Left ventricle myocardium inferior (tissue), 1 donor: ENCODE data around the gene STYXL1. TPM values are rescaled to one million over a fixed set of nuclear protein-coding genes. Genes with fewer than 3 reads are reported as not detected.

Experiments used
- DNase-seq: peaks from one replicate; pipeline ENCODE4 v3.0.0-alpha.2; 2020
- H3K27ac ChIP-seq: fragments of 200-600 bp; replicated peaks from 2 replicates; pipeline ENCODE4 v1.8.0; 2021
- H3K27me3 ChIP-seq: fragments of 200-600 bp; 2 replicates; pipeline ENCODE4 v1.8.0; 2021; ENCODE audit warnings: low read depth
- H3K36me3 ChIP-seq: fragments of 200-600 bp; 2 replicates; pipeline ENCODE4 v1.8.0; 2021
- H3K4me1 ChIP-seq: fragments of 200-600 bp; 2 replicates; pipeline ENCODE4 v1.8.0; 2021
- H3K4me3 ChIP-seq: fragments of 200-600 bp; 2 replicates; pipeline ENCODE4 v1.8.0; 2021; ENCODE audit warnings: mild to moderate bottlenecking, moderate library complexity
- H3K9me3 ChIP-seq: fragments of 200-600 bp; replicated peaks from 2 replicates; pipeline ENCODE4 v1.8.0; 2021
- CTCF ChIP-seq: fragments of 200-600 bp; IDR thresholded peaks from 2 replicates; pipeline ENCODE4 v1.8.0; 2021; ENCODE audit warnings: antibody characterized with exemption, mild to moderate bottlenecking, borderline replicate concordance
- intact Hi-C: fragments of 100-400 bp; cut with micrococcal nuclease; formaldehyde crosslinking; loops from one replicate; pipeline ENCODE4 v1.11.0; 2022
- total RNA-seq: library from RNA; stranded (reverse); fragmentation: NEBNext Ultra II Directional; extraction: Animal tissue kit (Norgen Biotek cat#: 25700); gene quantifications from one replicate; pipeline ENCODE4 v1.2.1, GENCODE V29; 2021
- donor health status: DM: no; HTN: yes; CAD: no; lungs with severe emphysema.

Gene STYXL1
- total RNA-seq, 1 donor from 2014 or later = 22.2 TPM

GRCh38 chr7:76003351-76003750 lies 44.4 kb downstream of the STYXL1 start:
- H3K36me3 ChIP-seq = peaks cover 32% of the 10 kb centered on the region
- no peak overlapping the region for H3K27ac ChIP-seq
- no peaks in the 10 kb centered on the region for H3K4me1 ChIP-seq
- no peaks in the 10 kb centered on the region for H3K27me3 ChIP-seq
- intact Hi-C loops = no loop called here
- H3K4me3 ChIP-seq = no peak overlapping the region
- H3K9me3 ChIP-seq = no peaks in the 10 kb centered on the region
- TF ChIP-seq CTCF = no peak
- DNase-seq = no peak

GRCh38 chr7:76002822-76003221 lies 45.0 kb downstream of the STYXL1 start:
- Histone ChIP-seq H3K27ac (no peak overlapping the region), H3K4me1 (no peaks in the 10 kb centered on the region), H3K36me3 (peaks cover 32% of the 10 kb centered on the region), H3K9me3 (no peaks in the 10 kb centered on the region), H3K27me3 (no peaks in the 10 kb centered on the region), H3K4me3 (no peak overlapping the region)
- intact Hi-C loops = no loop called here
- DNase-seq = no peak
- no peak for TF ChIP-seq CTCF

GRCh38 chr7:76002139-76002538 lies 45.7 kb downstream of the STYXL1 start:
- intact Hi-C loops = no loop called here
- Histone ChIP-seq H3K27me3 (no peaks in the 10 kb centered on the region), H3K4me1 (no peaks in the 10 kb centered on the region), H3K27ac (no peak overlapping the region), H3K9me3 (no peaks in the 10 kb centered on the region), H3K36me3 (peaks cover 32% of the 10 kb centered on the region), H3K4me3 (no peak overlapping the region)
- DNase-seq = no peak
- TF ChIP-seq CTCF = no peak

GRCh38 chr7:76000566-76000965 lies 47.2 kb downstream of the STYXL1 start:
- no peaks in the 10 kb centered on the region for H3K9me3 ChIP-seq
- no peak for DNase-seq
- no peak for TF ChIP-seq CTCF
- no peak overlapping the region for H3K27ac ChIP-seq
- H3K36me3 ChIP-seq = peaks cover 36% of the 10 kb centered on the region
- intact Hi-C loops = no loop called here
- peaks cover under 1% of the 10 kb centered on the region for H3K4me1 ChIP-seq
- no peak overlapping the region for H3K4me3 ChIP-seq
- no peaks in the 10 kb centered on the region for H3K27me3 ChIP-seq

- Histone ChIP-seq H3K4me1 (peaks cover 24% of the 10 kb centered on the region), H3K4me3 (no peak overlapping the region), H3K36me3 (peaks cover 11% of the 10 kb centered on the region), H3K27me3 (no peaks in the 10 kb centered on the region), H3K27ac (no peak overlapping the region), H3K9me3 (no peaks in the 10 kb centered on the region)
- no peak for DNase-seq
- intact Hi-C loops = no loop called here
- no peak for TF ChIP-seq CTCF
Observed at GRCh38 chr7:75998038-75998437, 49.8 kb downstream of the STYXL1 start.

- Histone ChIP-seq H3K4me3 (no peak overlapping the region), H3K27me3 (no peaks in the 10 kb centered on the region), H3K4me1 (peaks cover 39% of the 10 kb centered on the region), H3K27ac (no peak overlapping the region), H3K9me3 (no peaks in the 10 kb centered on the region), H3K36me3 (peaks cover 7% of the 10 kb centered on the region)
- no peak for DNase-seq
- intact Hi-C loops = no loop called here
- no peak for TF ChIP-seq CTCF
Observed at GRCh38 chr7:75996476-75996875, 51.3 kb downstream of the STYXL1 start.
